Ovary (tissue), 9 donors: ENCODE measurements around the gene TRAF2. TPM values are rescaled to one million over a fixed set of nuclear protein-coding genes. Genes with fewer than 3 reads are reported as not detected.

Source experiments
- DNase-seq, 5 donors: peaks; one replicate each; pipeline ENCODE4 v3.0.0-alpha.2; 2019 to 2020
- H3K27ac ChIP-seq, 2 donors: fragments of 200-600 bp; one replicate each; pipeline versions ENCODE4 v1.5.1 to v1.8.0; 2019 to 2022
- H3K27me3 ChIP-seq: fragments of 200-600 bp; one replicate; pipeline ENCODE4 v1.8.0; 2022
- H3K36me3 ChIP-seq: fragments of 200-600 bp; sonication (generic); one replicate; pipeline ENCODE4 v1.5.1; 2019
- H3K4me1 ChIP-seq: one replicate; pipeline ENCODE4 v1.8.1; 2013; ENCODE audit warnings: mild to moderate bottlenecking, moderate library complexity; ENCODE audit not compliant: insufficient read depth
- H3K4me3 ChIP-seq: fragments of 200-600 bp; sonication (generic); one replicate; pipeline ENCODE4 v1.5.1; 2017
- H3K9me3 ChIP-seq, 2 donors: fragments of 200-600 bp in 1 of 2; sonication (generic) in 1 of 2; one replicate each; pipeline versions ENCODE4 v1.5.1 to v1.8.1; 2013 to 2019; ENCODE audit warnings: mild to moderate bottlenecking in 1 of 2, moderate library complexity in 1 of 2
- CTCF ChIP-seq, 3 donors: fragments of 450-650 bp in 2 of 3; fragments of 200-600 bp in 1 of 3; IDR thresholded peaks; one replicate each; pipeline versions ENCODE4 v1.5.1 to v1.8.0; 2016 to 2022; ENCODE audit warnings: antibody characterized with exemption in 3 of 3, mild to moderate bottlenecking in 1 of 3
- EP300 ChIP-seq: sonication (generic); formaldehyde crosslinking; IDR thresholded peaks from one replicate; pipeline ENCODE4 v1.6.1; 2017; ENCODE audit warnings: antibody characterized with exemption
- POLR2A ChIP-seq: fragments of 450-650 bp; IDR thresholded peaks from one replicate; pipeline ENCODE4 v1.6.1; 2017; ENCODE audit warnings: antibody characterized with exemption, mild to moderate bottlenecking, moderate library complexity
- WGBS, 3 donors: extraction: QIAGEN DNeasy Blood & Tissue Kit in 1 of 3; methylation state at CpG; one replicate each; pipeline versions ENCODE4 v1.1.5 to v1.1.7; 2013 to 2017; 5-methylcytosine and 5-hydroxymethylcytosine counted together
- intact Hi-C, 4 donors: fragments of 100-400 bp; cut with DNase I; formaldehyde crosslinking; loops; one replicate each; pipeline versions ENCODE4 v1.11.0 to v1.15.1; 2022 to 2023
- polyA plus RNA-seq, 2 donors: library from polyadenylated mRNA; stranded (reverse); fragments of 200-250 nt in 1 of 2; fragments of 350-450 nt in 1 of 2; fragmentation: Illumina TruSeq in 1 of 2; extraction: RNeasy Lipid Tissue Mini Kit (QIAGEN cat#74804) in 1 of 2; gene quantifications; one replicate each; pipeline ENCODE4 v1.2.3, GENCODE V29; 2013 to 2014
- total RNA-seq, 7 donors: library from RNA; depleted of rRNA in 2 of 7; stranded (reverse); fragments of >200 nt in 2 of 7; fragmentation: NEBNext Ultra II Directional in 3 of 7; extraction: Animal tissue kit (Norgen Biotek cat#: 25700) in 3 of 7; gene quantifications; one replicate each; pipeline versions ENCODE4 v1.1.0 to v1.2.4, GENCODE V29; 2016 to 2023
- donor health status: DM: no; HTN: no; CAD: no; lungs with moderate emphysema.
- donor health status: DM: no; HTN: no; CAD: no.
- donor health status: Bipolar disorder and iron deficiency.
- donor health status: DM: yes; HTN: yes; CAD: no.
- donor health status: DM: no; HTN: no; CAD: no.
- donor health status: DM: yes; HTN: yes; CAD: no.

TRAF2 gene
- total and polyA plus RNA-seq, 9 donors, result 0.83 to 11.9 (median 9.7) TPM

- Histone ChIP-seq H3K9me3 (no peaks in the 10 kb centered on the region), H3K4me1 (no peaks in the 10 kb centered on the region), H3K4me3 (no peak overlapping the region), H3K27me3 (no peaks in the 10 kb centered on the region), H3K36me3 (no peaks in the 10 kb centered on the region), H3K27ac (no peak overlapping the region)
- TF ChIP-seq CTCF (IDR thresholded peaks at IDR 0.05), result no peak
- no peak for TF ChIP-seq EP300
- TF ChIP-seq POLR2A, result no peak
- intact Hi-C loops, result loop anchor here in 1 of 4 donors (2.0 kb wide), 1 partner anchor 61 kb away; the partner anchor contains the start of gene EDF1
- no peak for DNase-seq
- WGBS, 3 donors, result 61 to 68% (median 62%) methylated on average over 22 to 23 of the region's 23 CpGs
These were observed 41.3 kb downstream of the TRAF2 start for GRCh38 chr9:136927343-136928271.

GRCh38 chr9:136928591-136928990 lies 42.3 kb downstream of the TRAF2 start:
- Histone ChIP-seq H3K4me1 (no peaks in the 10 kb centered on the region), H3K9me3 (no peaks in the 10 kb centered on the region), H3K36me3 (no peaks in the 10 kb centered on the region), H3K27me3 (no peaks in the 10 kb centered on the region), H3K4me3 (no peak overlapping the region), H3K27ac (no peak overlapping the region)
- intact Hi-C loops, result loop anchor here in 1 of 4 donors (2.0 kb wide), 1 partner anchor 62 kb away; the partner anchor contains the start of gene EDF1
- 80 to 82% (median 81%) methylated on average over 9 of the region's 9 CpGs for WGBS, 3 donors
- TF ChIP-seq CTCF (IDR thresholded peaks at IDR 0.05), result no peak
- no peak for TF ChIP-seq POLR2A
- no peak for TF ChIP-seq EP300
- DNase-seq, result no peak

- intact Hi-C loops, result loop anchor here in 1 of 4 donors (5.0 kb wide), 1 partner anchor 33 kb away; no protein-coding TSS in a partner anchor
These were observed 43.7 kb downstream of the TRAF2 start for GRCh38 chr9:136930014-136930413.

More at GRCh38 chr9:136930014-136930413, 43.7 kb downstream of the TRAF2 start:
- DNase-seq, result no peak
- Histone ChIP-seq H3K36me3 (no peaks in the 10 kb centered on the region), H3K4me1 (no peaks in the 10 kb centered on the region), H3K4me3 (no peak overlapping the region), H3K27me3 (no peaks in the 10 kb centered on the region), H3K9me3 (no peaks in the 10 kb centered on the region), H3K27ac (no peak overlapping the region)
- WGBS, 3 donors, result 95 to 98% (median 96%) methylated on average over 4 of the region's 4 CpGs
- TF ChIP-seq EP300 (no peak), POLR2A (no peak), CTCF (IDR thresholded peaks at IDR 0.05) (no peak)
